Fibroblast of upper back skin (primary cell): ENCODE measurements around the gene RCOR2.
A peak's percentile ranks its signal among the peaks of the same experiment; 100 is the strongest.

Source experiments
- DNase-seq: peaks from one replicate; pipeline ENCODE4 v3.0.0-alpha.2; 2013

RCOR2 gene

GRCh38 chr11:63922673-63923192, 5.8 kb upstream of the RCOR2 start:
- no peak for DNase-seq

GRCh38 chr11:63920939-63921417, 4.0 kb upstream of the RCOR2 start:
- peak; percentile 23 for DNase-seq

- DNase-seq = peak; percentile 33
These were observed 3.4 kb upstream of the RCOR2 start for GRCh38 chr11:63920126-63920938.

GRCh38 chr11:63919267-63920125, 2.5 kb upstream of the RCOR2 start:
- DNase-seq = peak; percentile 51

GRCh38 chr11:63918507-63919191, 1.7 kb upstream of the RCOR2 start:
- DNase-seq = peak; percentile 62

GRCh38 chr11:63917692-63918506, 935 bp upstream of the RCOR2 start:
- DNase-seq = peak; percentile 66

- peak; percentile 39 for DNase-seq
These were observed 765 bp downstream of the RCOR2 start for GRCh38 chr11:63915961-63916836.

- DNase-seq = peak; percentile 43
These were observed 1.9 kb downstream of the RCOR2 start for GRCh38 chr11:63914896-63915691.

GRCh38 chr11:63913866-63914830, 2.8 kb downstream of the RCOR2 start:
- no peak for DNase-seq

- DNase-seq = no peak
These were observed 4.3 kb downstream of the RCOR2 start for GRCh38 chr11:63912678-63913077.

GRCh38 chr11:63911876-63912275, 5.1 kb downstream of the RCOR2 start:
- DNase-seq = no peak

- no peak for DNase-seq
These were observed 5.5 kb downstream of the RCOR2 start for GRCh38 chr11:63911440-63911839.

- no peak for DNase-seq
These were observed 6.3 kb downstream of the RCOR2 start for GRCh38 chr11:63910675-63911074.

GRCh38 chr11:63909591-63910506, 7.1 kb downstream of the RCOR2 start:
- DNase-seq = no peak

- DNase-seq = no peak
These were observed 8.1 kb downstream of the RCOR2 start for GRCh38 chr11:63908631-63909401.

- DNase-seq = no peak
These were observed 9.0 kb downstream of the RCOR2 start for GRCh38 chr11:63907808-63908530.
